Prostate gland (tissue), 2 donors: ENCODE results near the gene ELAVL1.

Experiments
- CTCF ChIP-seq, 4 experiments: fragments of 200-600 bp in 2 of 4; fragments of 450-650 bp in 2 of 4; sonication (generic) in 2 of 4; IDR thresholded peaks; 1 replicate in 3 of 4; 2 replicates in 1 of 4; pipeline ENCODE4 v1.5.1; 2016 to 2019; ENCODE audit warnings: antibody characterized with exemption in 4 of 4, mild to moderate bottlenecking in 2 of 4, moderate library complexity in 2 of 4
- POLR2AphosphoS5 ChIP-seq: sonication (generic); formaldehyde crosslinking; IDR thresholded peaks from one replicate; pipeline ENCODE4 v1.6.1; 2017; ENCODE audit warnings: antibody characterized with exemption

- TF ChIP-seq CTCF (IDR thresholded peaks at IDR 0.05) (no peak), POLR2AphosphoS5 (no peak)
Measured at GRCh38 chr19:7979559-7979958, 25.9 kb downstream of the ELAVL1 start.
